K562 (cell line): ENCODE measurements around the gene TENM3. TPM values are rescaled to one million over a fixed set of nuclear protein-coding genes. Genes with fewer than 3 reads are reported as not detected.

ENCODE experiments used
- ATAC-seq: fragments of 200-7000 bp; cut with Tn5 transposase; 3 replicates; pipeline ENCODE4 v1.9.1; 2020; ENCODE audit warnings: moderate library complexity
- BruUV-seq: library from RNA; stranded (reverse); fragments of 400-500 nt; replicated peaks from 2 replicates; lab custom pipeline; 2021; lab: Mats Ljungman, UMichigan
- CTCF ChIA-PET: fragments of 300-600 bp; formaldehyde crosslinking; extraction: SDS; loops from one replicate; lab custom pipeline; 2021; ENCODE audit warnings: low intra/inter-chr PET ratio; lab: Yijun Ruan, JAX
- POLR2A ChIA-PET: fragments of 300-600, 350-650 bp; sonication (Branson Sonifier 250); formaldehyde crosslinking; extraction: SDS; loops from one replicate; lab custom pipeline; 2021; ENCODE audit warnings: antibody characterized with exemption, inconsistent platforms; lab: Yijun Ruan, JAX
- DNase-seq, 4 experiments: peaks; one replicate each; pipeline versions ENCODE4 v3.0.0 to v3.0.0-alpha.2; 2011 to 2018; ENCODE audit warnings: low spot score in 3 of 4, mixed read lengths in 3 of 4; ENCODE audit errors: extremely low read depth in 1 of 4
- FAIRE-seq: peaks from 2 replicates; lab custom pipeline; 2011; peaks lifted over from hg19 to GRCh38; lab: Jason Lieb, UNC
- H2AFZ ChIP-seq: 2 replicates; pipeline ENCODE4 v1.6.0; 2011; ENCODE audit warnings: low read depth, low read length, control low read depth, inconsistent platforms
- H3K27ac ChIP-seq: fragments of 200-600 bp; 3 replicates; pipeline ENCODE4 v1.8.0; 2011; ENCODE audit warnings: low read depth, mild to moderate bottlenecking, control low read depth, inconsistent platforms, low read length, moderate library complexity, mixed read lengths; ENCODE audit errors: extremely low read depth
- H3K27me3 ChIP-seq, 2 experiments: fragments of 300-600 bp in 1 of 2; 2 replicates in 1 of 2; 3 replicates in 1 of 2; pipeline versions ENCODE4 v1.6.0 to v1.8.0; 2011; ENCODE audit warnings: inconsistent platforms in 2 of 2, low read length in 2 of 2, mild to moderate bottlenecking in 1 of 2, mixed read lengths in 1 of 2, moderate library complexity in 1 of 2; ENCODE audit not compliant: control insufficient read depth in 2 of 2, insufficient read depth in 2 of 2
- H3K36me3 ChIP-seq: fragments of 300-600 bp; 3 replicates; pipeline ENCODE4 v1.8.0; 2011; ENCODE audit warnings: mild to moderate bottlenecking, low read length, inconsistent platforms; ENCODE audit not compliant: control insufficient read depth, insufficient read depth
- H3K4me1 ChIP-seq, 2 experiments: fragments of 200-600 bp in 1 of 2; replicated peaks in 1 of 2; 2 replicates in 1 of 2; 3 replicates in 1 of 2; pipeline versions ENCODE4 v1.5.1 to v1.8.0; 2011; ENCODE audit warnings: inconsistent platforms in 2 of 2, low read length in 2 of 2, mild to moderate bottlenecking in 1 of 2, mixed read lengths in 1 of 2, moderate library complexity in 1 of 2; ENCODE audit not compliant: control insufficient read depth in 2 of 2, insufficient read depth in 2 of 2
- H3K4me2 ChIP-seq: 2 replicates; pipeline ENCODE4 v1.6.1; 2011; ENCODE audit warnings: low read length, control low read depth, inconsistent platforms, mixed read lengths; ENCODE audit not compliant: insufficient read depth
- H3K4me3 ChIP-seq: fragments of 200-600 bp; sonication (generic), shearing (Covaris generic); 2 replicates; pipeline ENCODE4 v1.5.1; 2016; ENCODE audit warnings: control low read depth, inconsistent platforms
- H3K79me2 ChIP-seq: fragments of 200-600 bp; 3 replicates; pipeline ENCODE4 v1.8.0; 2011; ENCODE audit warnings: low read length, inconsistent platforms; ENCODE audit not compliant: control insufficient read depth, insufficient read depth
- H3K9ac ChIP-seq, 2 experiments: 2 replicates each; pipeline versions ENCODE4 v1.6.0 to v1.6.1; 2011; ENCODE audit warnings: low read depth in 2 of 2, low read length in 2 of 2, control low read depth in 1 of 2, inconsistent platforms in 1 of 2, mild to moderate bottlenecking in 1 of 2, mixed read lengths in 1 of 2; ENCODE audit not compliant: insufficient read depth in 1 of 2
- H3K9me1 ChIP-seq: one replicate; pipeline ENCODE4 v1.6.0; 2011; ENCODE audit warnings: inconsistent platforms, mild to moderate bottlenecking, low read length, moderate library complexity; ENCODE audit not compliant: control insufficient read depth, insufficient read depth
- H3K9me3 ChIP-seq: replicated peaks from 2 replicates; pipeline ENCODE4 v1.5.1; 2011; ENCODE audit warnings: low read depth, low read length, inconsistent platforms; ENCODE audit not compliant: control insufficient read depth, insufficient read depth
- H4K20me1 ChIP-seq: replicated peaks from 2 replicates; pipeline ENCODE4 v1.6.1; 2011; ENCODE audit warnings: low read length, inconsistent platforms, mixed read lengths; ENCODE audit not compliant: control insufficient read depth, insufficient read depth
- CHD7 ChIP-seq: fragments of 200-600 bp; sonication (generic); IDR thresholded peaks from one replicate; pipeline ENCODE4 v1.6.1; 2012; ENCODE audit warnings: mild to moderate bottlenecking, low read depth, low read length, inconsistent platforms
- GTF2A2 ChIP-seq: IDR thresholded peaks from 2 replicates; pipeline ENCODE4 v1.6.1; 2016; ENCODE audit warnings: mild to moderate bottlenecking, missing genetic modification characterization, missing compliant biosample characterization
- MEF2A ChIP-seq: IDR thresholded peaks from 2 replicates; pipeline ENCODE4 v1.6.1; 2011; ENCODE audit warnings: low read depth, mild to moderate bottlenecking, low read length, moderate library complexity; ENCODE audit not compliant: control insufficient read depth
- WGBS: fragments of 100-300 bp; shearing (Covaris generic); methylation state at CpG from one replicate; pipeline ENCODE4 v1.1.6; 2016; ENCODE audit warnings: low coverage, mixed read lengths; ENCODE audit not compliant: insufficient coverage; ENCODE audit errors: missing lambda C conversion rate; 5-methylcytosine and 5-hydroxymethylcytosine counted together
- in situ Hi-C: fragments of 300-500 bp; cut with MboI; formaldehyde crosslinking; loops from 4 replicates; pipeline ENCODE4 v1.15.0; 2018; ENCODE audit warnings: inconsistent platforms, mixed read lengths
- intact Hi-C: fragments of 100-400 bp; cut with micrococcal nuclease; formaldehyde crosslinking; loops from 2 replicates; pipeline ENCODE4 v1.14.2; 2022
- polyA plus RNA-seq, 8 experiments: library from polyadenylated mRNA; depleted of rRNA in 4 of 8; stranded (reverse) in 5 of 8; unstranded in 3 of 8; fragments of >200 nt; fragmentation: Nextera tagmentation in 2 of 8; fragmentation: Illumina TruSeq in 1 of 8; extraction: Ambion mirVana in 2 of 8; extraction: Trizol in 1 of 8; gene quantifications; 2 replicates each; pipeline versions ENCODE4 v1.2.1 to v1.2.3, GENCODE V29; 2011 to 2014; ENCODE audit warnings: inconsistent platforms in 1 of 8, missing spikeins in 1 of 8
- total RNA-seq, 7 experiments: library from RNA; depleted of rRNA in 6 of 7; stranded (reverse); fragments of >200 nt in 6 of 7; fragmentation: Illumina TruSeq in 2 of 7; extraction: Trizol in 2 of 7; gene quantifications; 2 replicates each; pipeline versions ENCODE4 v1.2.1 to v1.2.3, GENCODE V29; 2011 to 2021; ENCODE audit warnings: low replicate concordance in 1 of 7

Gene TENM3
- total and polyA plus RNA-seq, 9 of the 15 experiments (the other 6 are each of a cell fraction or from before 2014, with no cell fraction given), result 0.01 to 0.02 TPM; not detected in 7

- Histone ChIP-seq H3K9me1 (no peaks in the 10 kb centered on the region), H3K4me2 (no peak overlapping the region), H3K27ac (no peak overlapping the region)
- ChIA-PET POLR2A (no interaction called here), CTCF (no interaction called here)
- no TSS peak for BruUV-seq
- TF ChIP-seq MEF2A (no peak), CHD7 (no peak), GTF2A2 (tag) (no peak)
- TF ChIP-seq, all 486 proteins: peak for 0
- no peak overlapping the region for H2AFZ ChIP-seq
- H3K9ac ChIP-seq, result no peak overlapping the region
- in situ Hi-C loops (no loop called here), intact Hi-C loops (no loop called here)
- no peaks in the 10 kb centered on the region for H3K9me3 ChIP-seq
- no peaks in the 10 kb centered on the region for H3K79me2 ChIP-seq
- no peak overlapping the region for H3K4me3 ChIP-seq
- FAIRE-seq (no peak), ATAC-seq (no peak), DNase-seq (no peak)
- no peaks in the 10 kb centered on the region for H4K20me1 ChIP-seq
- 3% methylated on average over 9 of the region's 9 CpGs for WGBS
- no peaks in the 10 kb centered on the region for H3K4me1 ChIP-seq
- H3K27me3 ChIP-seq, result no peaks in the 10 kb centered on the region
- H3K36me3 ChIP-seq, result no peaks in the 10 kb centered on the region
These were observed 54.5 kb downstream of the TENM3 start for GRCh38 chr4:182297659-182298058.
